Gastrocnemius medialis (tissue), 4 donors: ENCODE data around the gene PRSS53.

Experiments used
- CTCF ChIP-seq, 5 experiments: fragments of 450-650 bp in 3 of 5; fragments of 200-600 bp in 2 of 5; sonication (generic) in 2 of 5; IDR thresholded peaks in 4 of 5; conservative IDR thresholded peaks in 1 of 5; 1 replicate in 4 of 5; 2 replicates in 1 of 5; pipeline ENCODE4 v1.5.1; 2016 to 2019; ENCODE audit warnings: antibody characterized with exemption in 5 of 5, mild to moderate bottlenecking in 3 of 5, moderate library complexity in 3 of 5
- POLR2A ChIP-seq, 2 donors: fragments of 450-650 bp; IDR thresholded peaks; one replicate each; pipeline ENCODE4 v1.6.1; 2017; ENCODE audit warnings: antibody characterized with exemption in 2 of 2, mild to moderate bottlenecking in 2 of 2, moderate library complexity in 2 of 2

- TF ChIP-seq CTCF (IDR thresholded peaks at IDR 0.05 in 4 of 5, conservative IDR thresholded peaks at IDR 0.05 in 1 of 5): no peak
- no peak for TF ChIP-seq POLR2A (IDR thresholded peaks at IDR 0.05)
These were observed 52.1 kb downstream of the PRSS53 start for GRCh38 chr16:31036691-31037090.
